HEK293 (cell line): Measurements from ENCODE around the gene APOBEC4.

Source experiments
- AEBP2 ChIP-seq: fragments of 450-650 bp; formaldehyde crosslinking; IDR thresholded peaks from 2 replicates; pipeline ENCODE4 v1.5.1; 2016; ENCODE audit warnings: missing biosample characterization, missing genetic modification characterization, borderline replicate concordance
- GLIS2 ChIP-seq: fragments of 450-650 bp; formaldehyde crosslinking; IDR thresholded peaks from 2 replicates; pipeline ENCODE4 v1.5.1; 2016; ENCODE audit warnings: missing biosample characterization, missing genetic modification characterization
- HIC1 ChIP-seq: fragments of 450-650 bp; formaldehyde crosslinking; IDR thresholded peaks from 2 replicates; pipeline ENCODE4 v1.5.1; 2016; ENCODE audit warnings: missing biosample characterization, missing genetic modification characterization
- IKZF3 ChIP-seq: fragments of 450-650 bp; IDR thresholded peaks from 2 replicates; pipeline ENCODE4 v1.5.0; 2018; ENCODE audit warnings: missing biosample characterization, mild to moderate bottlenecking, missing genetic modification characterization, moderate library complexity
- KLF17 ChIP-seq: fragments of 450-650 bp; formaldehyde crosslinking; IDR thresholded peaks from 2 replicates; pipeline ENCODE4 v1.5.1; 2016; ENCODE audit warnings: missing biosample characterization, missing genetic modification characterization
- MYNN ChIP-seq: fragments of 450-650 bp; formaldehyde crosslinking; IDR thresholded peaks from 2 replicates; pipeline ENCODE4 v1.5.1; 2016; ENCODE audit warnings: missing biosample characterization, missing genetic modification characterization, borderline replicate concordance
- PRDM10 ChIP-seq: fragments of 450-650 bp; formaldehyde crosslinking; IDR thresholded peaks from 2 replicates; pipeline ENCODE4 v1.5.1; 2016; ENCODE audit warnings: missing biosample characterization, missing genetic modification characterization
- PRDM4 ChIP-seq: fragments of 450-650 bp; formaldehyde crosslinking; IDR thresholded peaks from 2 replicates; pipeline ENCODE4 v1.5.1; 2017; ENCODE audit warnings: missing biosample characterization, missing genetic modification characterization
- SP2 ChIP-seq: fragments of 450-650 bp; formaldehyde crosslinking; IDR thresholded peaks from 2 replicates; pipeline ENCODE4 v1.5.1; 2016; ENCODE audit warnings: missing biosample characterization, missing genetic modification characterization
- ZBTB17 ChIP-seq: fragments of 450-650 bp; formaldehyde crosslinking; IDR thresholded peaks from 2 replicates; pipeline ENCODE4 v1.5.1; 2016; ENCODE audit warnings: missing biosample characterization, missing genetic modification characterization
- ZBTB26 ChIP-seq: fragments of 450-650 bp; formaldehyde crosslinking; optimal IDR thresholded peaks from 2 replicates; pipeline ENCODE3; 2016; ENCODE audit warnings: missing biosample characterization, mild to moderate bottlenecking, missing genetic modification characterization
- ZBTB7A ChIP-seq: fragments of 450-650 bp; formaldehyde crosslinking; IDR thresholded peaks from 2 replicates; pipeline ENCODE4 v1.5.1; 2016; ENCODE audit warnings: low read depth, missing biosample characterization, missing genetic modification characterization
- ZBTB8A ChIP-seq: fragments of 450-650 bp; formaldehyde crosslinking; IDR thresholded peaks from 2 replicates; pipeline ENCODE4 v1.5.1; 2016; ENCODE audit warnings: missing biosample characterization, missing genetic modification characterization
- ZFHX2 ChIP-seq: fragments of 450-650 bp; formaldehyde crosslinking; conservative IDR thresholded peaks from 2 replicates; pipeline ENCODE4 v1.5.1; 2016; ENCODE audit warnings: missing biosample characterization, missing genetic modification characterization
- ZNF449 ChIP-seq: fragments of 450-650 bp; formaldehyde crosslinking; IDR thresholded peaks from 2 replicates; pipeline ENCODE4 v1.5.1; 2017; ENCODE audit warnings: missing biosample characterization, mild to moderate bottlenecking, missing genetic modification characterization, moderate library complexity
- ZNF513 ChIP-seq: fragments of 450-650 bp; IDR thresholded peaks from 2 replicates; pipeline ENCODE4 v1.5.1; 2018; ENCODE audit warnings: missing biosample characterization, missing genetic modification characterization
- ZNF610 ChIP-seq: fragments of 450-650 bp; formaldehyde crosslinking; IDR thresholded peaks from 2 replicates; pipeline ENCODE4 v1.5.1; 2016; ENCODE audit warnings: missing biosample characterization, missing genetic modification characterization, borderline replicate concordance
- ZNF658 ChIP-seq: fragments of 450-650 bp; formaldehyde crosslinking; IDR thresholded peaks from 2 replicates; pipeline ENCODE4; 2016; ENCODE audit warnings: missing biosample characterization, missing genetic modification characterization
- ZSCAN23 ChIP-seq: fragments of 450-650 bp; formaldehyde crosslinking; IDR thresholded peaks from 2 replicates; pipeline ENCODE4 v1.5.1; 2016; ENCODE audit warnings: missing biosample characterization, missing genetic modification characterization
- ZSCAN5A ChIP-seq: fragments of 450-650 bp; formaldehyde crosslinking; IDR thresholded peaks from 2 replicates; pipeline ENCODE4 v1.5.1; 2016; ENCODE audit warnings: missing biosample characterization, missing genetic modification characterization

APOBEC4 gene

GRCh38 chr1:183635606-183636333 is 17.3 kb downstream of the APOBEC4 start, which contains the start of gene ARPC5 (continued):
- TF ChIP-seq ZNF513 = no peak
- TF ChIP-seq PRDM10 (tag by site-specific recombination) = peak; percentile 99
- TF ChIP-seq IKZF3 (tag by site-specific recombination) = peak; percentile 78
- TF ChIP-seq ZSCAN23 (tag by site-specific recombination) = 0 out of 2 replicates have a peak, but pooled peaks have one; percentile 13
- peak; percentile 91 for TF ChIP-seq SP2
- TF ChIP-seq ZNF610 (tag by site-specific recombination) = peak; percentile 64; the same call in 1 of the 2 replicates
- TF ChIP-seq ZBTB7A (tag by site-specific recombination) = peak; percentile 80; the same call in 1 of the 2 replicates
- peak; percentile 82; the same call in 1 of the 2 replicates for TF ChIP-seq MYNN (tag by site-specific recombination)
- TF ChIP-seq ZFHX2 (tag by site-specific recombination) = peak; percentile 86
- TF ChIP-seq AEBP2 (tag by site-specific recombination) = no peak
- TF ChIP-seq ZBTB8A = peak; percentile 82; the same call in 1 of the 2 replicates
- TF ChIP-seq HIC1 (tag by site-specific recombination) = peak; percentile 85
- TF ChIP-seq ZNF449 (tag by site-specific recombination) = 0 out of 2 replicates have a peak, but pooled peaks have one; percentile 6
- peak; percentile 33 for TF ChIP-seq KLF17 (tag by site-specific recombination)
- no peak for TF ChIP-seq ZNF658
- peak; percentile 96 for TF ChIP-seq ZBTB26 (tag by site-specific recombination)
- peak; percentile 84 for TF ChIP-seq ZBTB17 (tag by site-specific recombination)
- TF ChIP-seq PRDM4 (tag by site-specific recombination) = no peak
- TF ChIP-seq GLIS2 (tag by site-specific recombination) = peak; percentile 100
- TF ChIP-seq ZSCAN5A (tag by site-specific recombination) = peak; percentile 87; the same call in 1 of the 2 replicates
